Activated naive CD4-positive, alpha-beta T cell treated with anti-CD3 and anti-CD28 coated beads, Interleukin-2, amount 50 U/mL, for 24 hours (primary cell): Measurements from ENCODE around the gene KCNJ6.
A peak's percentile ranks its signal among the peaks of the same experiment; 100 is the strongest.

Experiments
- H3K27ac Mint-ChIP-seq: one replicate; pipeline ENCODE4 v1.8.0; 2021; ENCODE audit warnings: mild to moderate bottlenecking, mixed read lengths
- H3K27me3 Mint-ChIP-seq: one replicate; pipeline ENCODE4 v1.8.0; 2021; ENCODE audit warnings: mixed read lengths
- H3K36me3 Mint-ChIP-seq: one replicate; pipeline ENCODE4 v1.8.0; 2021; ENCODE audit warnings: mixed read lengths
- H3K4me1 Mint-ChIP-seq: one replicate; pipeline ENCODE4 v1.8.0; 2021; ENCODE audit warnings: mixed read lengths
- H3K4me3 Mint-ChIP-seq: one replicate; pipeline ENCODE4 v1.8.0; 2021; ENCODE audit warnings: mild to moderate bottlenecking, mixed read lengths
- H3K9me3 Mint-ChIP-seq: one replicate; pipeline ENCODE4 v1.8.0; 2021; ENCODE audit warnings: mixed read lengths

KCNJ6 gene

GRCh38 chr21:37915941-37916309, 332 bp downstream of the KCNJ6 start:
- Mint-ChIP-seq H3K36me3 (no peaks in the 10 kb centered on the region), H3K4me1 (peaks cover 4% of the 10 kb centered on the region), H3K4me3 (no peak overlapping the region), H3K9me3 (no peaks in the 10 kb centered on the region), H3K27ac (no peak overlapping the region), H3K27me3 (peaks cover 46% of the 10 kb centered on the region)

DNA sequence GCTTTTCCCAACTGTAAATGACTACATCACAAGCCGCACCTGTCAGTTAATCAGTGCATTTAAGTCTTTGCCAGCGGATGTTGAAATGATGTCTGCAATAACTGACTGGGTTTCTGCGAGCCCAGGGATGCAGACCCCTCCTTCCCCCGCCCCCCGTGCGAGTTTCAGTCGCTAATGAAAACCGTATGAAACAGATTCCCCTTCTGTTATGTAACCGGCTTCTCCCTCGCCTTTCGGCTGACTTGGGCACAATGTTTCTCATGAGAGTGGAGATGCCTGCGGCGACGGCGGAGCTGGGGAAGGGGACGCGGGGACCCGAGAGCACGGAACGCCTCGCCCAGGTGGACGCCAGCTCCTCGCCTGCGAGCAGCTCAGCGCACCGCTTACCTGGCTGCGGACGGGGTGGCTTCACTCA, 753 bp downstream of the KCNJ6 start:
- Mint-ChIP-seq H3K4me1 (peaks cover 4% of the 10 kb centered on the region), H3K27ac (no peak overlapping the region), H3K27me3 (peaks cover 45% of the 10 kb centered on the region), H3K36me3 (no peaks in the 10 kb centered on the region), H3K9me3 (no peaks in the 10 kb centered on the region), H3K4me3 (no peak overlapping the region)

DNA sequence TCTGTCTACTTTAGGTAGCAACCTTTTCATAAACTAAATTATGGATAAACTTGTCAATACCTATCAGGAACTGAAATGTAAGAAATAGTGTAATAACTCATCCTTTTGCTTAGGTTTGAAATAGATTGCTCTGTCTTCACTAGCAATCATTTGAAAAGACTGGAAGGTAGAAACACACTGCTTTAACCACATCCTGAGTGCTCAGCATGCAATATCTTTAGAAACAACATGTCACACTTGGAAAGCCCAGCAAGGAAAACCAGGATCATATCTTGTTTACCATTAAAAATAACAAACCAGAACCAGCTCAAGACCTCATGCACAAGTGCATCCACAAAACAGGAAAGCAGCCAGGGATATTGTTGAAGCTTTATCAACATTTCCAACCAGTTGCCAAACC, 3.6 kb downstream of the KCNJ6 start:
- peaks cover 4% of the 10 kb centered on the region for H3K4me1 Mint-ChIP-seq
- no peak overlapping the region for H3K4me3 Mint-ChIP-seq
- no peaks in the 10 kb centered on the region for H3K9me3 Mint-ChIP-seq
- H3K27me3 Mint-ChIP-seq, result peaks cover 40% of the 10 kb centered on the region
- H3K27ac Mint-ChIP-seq, result no peak overlapping the region
- H3K36me3 Mint-ChIP-seq, result no peaks in the 10 kb centered on the region

DNA sequence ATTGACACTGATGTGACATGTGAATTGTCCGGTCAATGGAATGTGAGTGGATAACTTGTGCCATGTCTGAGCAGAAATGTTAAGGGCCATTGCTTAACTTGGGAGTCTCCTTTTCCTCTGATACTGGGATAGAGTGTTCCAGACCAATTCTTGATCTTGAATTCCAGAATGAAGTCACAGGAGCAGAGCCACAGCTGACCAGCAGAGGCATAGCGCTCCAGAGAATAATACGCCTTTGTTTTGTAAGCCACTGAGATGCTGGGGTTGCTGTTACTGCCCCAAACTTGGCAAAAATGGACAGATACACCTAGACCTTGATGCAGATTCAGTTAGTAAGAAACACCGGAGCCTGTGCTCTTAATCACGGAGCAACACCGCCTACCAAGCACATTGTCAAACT, 6.3 kb downstream of the KCNJ6 start:
- H3K4me3 Mint-ChIP-seq, result no peak overlapping the region
- peaks cover 30% of the 10 kb centered on the region for H3K27me3 Mint-ChIP-seq

GRCh38 chr21:37908691-37909090, 7.6 kb downstream of the KCNJ6 start:
- no peak overlapping the region for H3K27ac Mint-ChIP-seq
- H3K27me3 Mint-ChIP-seq, result peaks cover 24% of the 10 kb centered on the region
- no peak overlapping the region for H3K4me3 Mint-ChIP-seq
- H3K4me1 Mint-ChIP-seq, result no peaks in the 10 kb centered on the region
- no peaks in the 10 kb centered on the region for H3K36me3 Mint-ChIP-seq
- H3K9me3 Mint-ChIP-seq, result no peaks in the 10 kb centered on the region

More for the DNA sequence above, 6.3 kb downstream of the KCNJ6 start:
- Mint-ChIP-seq H3K9me3 (no peaks in the 10 kb centered on the region), H3K36me3 (no peaks in the 10 kb centered on the region), H3K4me1 (no peaks in the 10 kb centered on the region), H3K27ac (no peak overlapping the region)

DNA sequence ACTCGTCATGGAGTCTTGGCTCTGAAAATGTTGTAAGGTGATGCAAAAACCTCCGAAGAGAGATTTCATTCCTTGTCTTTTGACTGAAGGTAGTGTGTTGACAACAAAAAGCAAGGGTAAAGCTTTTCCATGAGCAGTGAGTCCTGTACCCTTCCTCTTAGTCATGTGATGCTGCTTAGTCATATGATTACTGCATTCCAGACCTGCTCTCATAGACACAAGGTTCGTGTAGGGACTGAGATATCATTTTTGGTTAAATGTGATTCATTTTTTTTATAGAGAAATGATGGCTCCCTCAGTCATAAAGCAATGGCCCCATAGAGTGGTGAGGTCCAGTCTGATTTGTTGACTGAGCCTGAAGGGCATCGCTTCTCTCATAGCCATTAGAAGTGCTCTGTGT, 9.2 kb downstream of the KCNJ6 start:
- peaks cover 19% of the 10 kb centered on the region for H3K27me3 Mint-ChIP-seq
- H3K36me3 Mint-ChIP-seq, result no peaks in the 10 kb centered on the region
- H3K27ac Mint-ChIP-seq, result no peak overlapping the region
- no peak overlapping the region for H3K4me3 Mint-ChIP-seq
- H3K9me3 Mint-ChIP-seq, result no peaks in the 10 kb centered on the region
- no peaks in the 10 kb centered on the region for H3K4me1 Mint-ChIP-seq

DNA sequence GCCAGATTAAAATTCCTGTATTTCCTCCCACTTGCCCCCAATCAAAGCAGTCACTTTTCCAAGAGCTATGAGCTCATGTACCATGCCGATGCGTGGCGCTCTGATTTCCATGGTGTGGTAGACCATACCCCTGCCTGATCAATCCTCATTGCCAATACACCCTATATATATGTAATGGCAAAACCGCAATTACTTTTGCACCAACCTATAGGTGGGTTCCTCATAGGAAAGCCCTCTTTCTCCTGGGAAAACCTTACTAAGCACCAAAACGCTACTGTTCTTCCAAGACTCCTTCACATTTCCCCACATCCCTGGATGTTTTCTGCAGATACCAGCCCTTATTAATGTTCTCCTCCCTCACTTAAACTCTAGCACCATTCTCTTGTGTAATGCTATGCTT, 11.0 kb downstream of the KCNJ6 start:
- Mint-ChIP-seq H3K4me1 (no peaks in the 10 kb centered on the region), H3K27ac (no peak overlapping the region)

GRCh38 chr21:37904856-37905255, 11.4 kb downstream of the KCNJ6 start:
- Mint-ChIP-seq H3K27ac (no peak overlapping the region), H3K36me3 (no peaks in the 10 kb centered on the region), H3K4me1 (no peaks in the 10 kb centered on the region), H3K9me3 (no peaks in the 10 kb centered on the region), H3K4me3 (no peak overlapping the region), H3K27me3 (peaks cover 11% of the 10 kb centered on the region)

More for the DNA sequence above, 11.0 kb downstream of the KCNJ6 start:
- H3K4me3 Mint-ChIP-seq, result no peak overlapping the region
- no peaks in the 10 kb centered on the region for H3K9me3 Mint-ChIP-seq
- H3K36me3 Mint-ChIP-seq, result no peaks in the 10 kb centered on the region
- H3K27me3 Mint-ChIP-seq, result peaks cover 15% of the 10 kb centered on the region

- Mint-ChIP-seq H3K27me3 (peaks cover 8% of the 10 kb centered on the region), H3K36me3 (no peaks in the 10 kb centered on the region), H3K4me1 (no peaks in the 10 kb centered on the region), H3K27ac (no peak overlapping the region), H3K4me3 (no peak overlapping the region), H3K9me3 (no peaks in the 10 kb centered on the region)
These were observed 12.9 kb downstream of the KCNJ6 start for GRCh38 chr21:37903396-37903795.

DNA sequence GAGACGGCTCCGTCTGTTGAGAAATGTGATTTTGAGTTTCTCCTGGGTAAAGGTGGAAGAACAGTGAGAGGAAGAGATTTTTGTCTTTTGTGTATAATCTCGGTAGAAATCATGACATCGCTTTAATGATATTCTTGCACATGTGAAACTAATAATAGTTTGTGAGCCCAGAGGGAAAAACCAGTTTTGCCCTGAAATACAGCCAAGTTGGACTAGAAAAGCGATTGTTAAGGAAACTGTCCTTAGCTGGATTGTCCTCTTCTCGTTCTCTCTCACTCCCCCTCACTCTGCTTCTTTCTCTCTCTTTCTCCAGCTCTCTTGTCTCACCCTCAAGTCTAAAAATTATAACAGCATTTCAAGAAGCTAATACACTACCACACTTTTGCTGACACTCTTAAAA, 17.1 kb downstream of the KCNJ6 start:
- Mint-ChIP-seq H3K9me3 (no peaks in the 10 kb centered on the region), H3K27me3 (peaks cover 4% of the 10 kb centered on the region), H3K4me1 (no peaks in the 10 kb centered on the region), H3K27ac (no peak overlapping the region), H3K36me3 (no peaks in the 10 kb centered on the region), H3K4me3 (no peak overlapping the region)

- Mint-ChIP-seq H3K4me3 (no peak overlapping the region), H3K9me3 (no peaks in the 10 kb centered on the region), H3K4me1 (no peaks in the 10 kb centered on the region), H3K27me3 (peaks cover 8% of the 10 kb centered on the region), H3K27ac (no peak overlapping the region), H3K36me3 (no peaks in the 10 kb centered on the region)
These were observed 19.5 kb downstream of the KCNJ6 start for GRCh38 chr21:37896788-37897187.

DNA sequence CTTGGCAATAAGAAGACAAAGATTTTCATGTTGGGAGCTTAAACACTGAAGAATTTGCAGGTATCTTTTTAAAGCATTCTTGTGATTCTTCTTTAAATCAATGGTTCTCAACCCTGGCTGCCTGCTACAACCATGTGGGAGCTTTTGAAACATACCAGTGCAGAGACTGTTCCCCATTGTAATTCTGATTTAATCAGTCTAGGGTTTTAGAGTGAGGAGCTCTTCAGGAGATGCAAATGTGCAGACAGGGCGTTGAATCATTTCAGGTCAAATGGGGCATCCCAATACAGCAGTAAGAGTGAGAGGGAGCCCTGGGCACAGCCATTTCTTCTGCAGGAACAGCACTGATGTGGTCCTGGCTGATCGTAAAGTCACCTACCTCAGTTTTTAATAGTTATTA, 24.3 kb downstream of the KCNJ6 start:
- no peak overlapping the region for H3K27ac Mint-ChIP-seq
- no peaks in the 10 kb centered on the region for H3K36me3 Mint-ChIP-seq
- peaks cover 8% of the 10 kb centered on the region for H3K27me3 Mint-ChIP-seq
- H3K4me3 Mint-ChIP-seq, result no peak overlapping the region
- H3K9me3 Mint-ChIP-seq, result no peaks in the 10 kb centered on the region
- H3K4me1 Mint-ChIP-seq, result no peaks in the 10 kb centered on the region

DNA sequence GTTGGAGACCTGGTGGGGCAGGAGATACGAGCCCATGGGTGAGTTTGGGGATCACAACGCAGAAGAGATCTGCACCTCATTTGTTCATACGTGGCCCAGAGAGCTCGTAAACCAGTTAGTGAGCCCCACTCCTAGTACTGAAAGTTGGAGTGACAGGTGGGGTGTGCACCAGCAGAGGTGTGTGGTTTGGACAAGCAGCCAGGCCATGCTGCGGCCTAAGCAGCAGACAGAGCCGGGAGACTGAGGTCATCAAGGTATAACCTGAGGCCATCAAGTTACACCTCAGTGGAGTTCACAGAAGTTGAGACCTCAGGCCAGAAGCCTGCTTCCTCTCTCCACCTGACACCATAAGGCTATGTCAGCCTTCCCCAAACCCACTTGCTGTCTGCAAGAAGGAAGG, 27.6 kb downstream of the KCNJ6 start:
- H3K4me3 Mint-ChIP-seq, result no peak overlapping the region
- peaks cover 6% of the 10 kb centered on the region for H3K27me3 Mint-ChIP-seq
- no peak overlapping the region for H3K27ac Mint-ChIP-seq
- no peaks in the 10 kb centered on the region for H3K4me1 Mint-ChIP-seq
- H3K36me3 Mint-ChIP-seq, result no peaks in the 10 kb centered on the region
- no peaks in the 10 kb centered on the region for H3K9me3 Mint-ChIP-seq

DNA sequence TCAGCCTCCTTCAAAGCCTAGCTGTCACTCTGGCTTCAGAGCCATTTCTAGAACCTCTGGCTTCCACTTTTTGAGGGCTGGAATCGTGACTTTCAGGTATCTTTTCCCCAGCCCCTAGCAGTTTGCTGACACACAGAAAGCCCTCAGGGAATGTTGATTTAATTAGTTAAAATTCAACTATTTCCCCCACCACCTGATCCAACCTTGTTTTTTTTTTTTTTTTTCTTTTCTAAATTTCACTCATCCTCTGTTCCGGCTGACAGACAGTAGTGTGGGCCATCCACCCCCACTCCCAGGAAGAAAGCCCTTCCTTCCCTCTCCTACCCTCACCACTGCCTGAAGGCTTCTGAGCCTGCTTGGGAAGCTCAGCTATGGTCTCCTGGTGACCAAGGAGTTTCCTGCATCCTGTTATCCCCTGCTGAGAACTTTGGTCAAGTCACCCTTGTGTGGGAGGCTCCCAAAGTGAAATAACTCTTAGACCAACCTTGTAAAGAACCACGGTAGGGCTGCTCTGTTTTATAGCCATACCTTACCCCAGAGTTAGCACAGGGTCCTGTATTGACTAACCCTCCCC, 29.4 kb downstream of the KCNJ6 start:
- H3K27me3 Mint-ChIP-seq, result peaks cover 5% of the 10 kb centered on the region
- no peak overlapping the region for H3K4me3 Mint-ChIP-seq
- H3K27ac Mint-ChIP-seq, result peak overlapping the region; percentile 10
- no peaks in the 10 kb centered on the region for H3K4me1 Mint-ChIP-seq
- H3K36me3 Mint-ChIP-seq, result no peaks in the 10 kb centered on the region
- H3K9me3 Mint-ChIP-seq, result no peaks in the 10 kb centered on the region

DNA sequence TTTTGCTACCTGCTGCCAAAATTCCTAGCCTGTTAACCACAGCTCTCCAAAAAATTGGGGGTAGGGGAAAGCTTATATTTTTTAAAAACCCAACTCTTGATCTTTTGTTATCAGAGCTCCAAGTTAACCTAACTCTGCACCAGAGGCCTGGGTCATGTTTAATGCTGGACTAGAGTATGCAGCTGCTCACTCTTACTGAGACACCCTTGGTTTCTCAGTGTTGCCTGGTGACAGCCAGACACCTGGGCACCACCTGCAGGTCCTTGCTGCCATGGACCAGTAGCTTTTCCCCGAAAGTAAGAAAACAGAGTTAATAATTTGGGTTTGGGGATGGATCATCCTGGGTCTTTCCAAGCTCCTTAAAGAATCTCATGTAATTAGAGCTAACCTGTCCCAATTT, 30.1 kb downstream of the KCNJ6 start:
- Mint-ChIP-seq H3K4me3 (no peak overlapping the region), H3K27me3 (peaks cover 5% of the 10 kb centered on the region), H3K36me3 (no peaks in the 10 kb centered on the region), H3K4me1 (no peaks in the 10 kb centered on the region), H3K27ac (no peak overlapping the region), H3K9me3 (no peaks in the 10 kb centered on the region)

DNA sequence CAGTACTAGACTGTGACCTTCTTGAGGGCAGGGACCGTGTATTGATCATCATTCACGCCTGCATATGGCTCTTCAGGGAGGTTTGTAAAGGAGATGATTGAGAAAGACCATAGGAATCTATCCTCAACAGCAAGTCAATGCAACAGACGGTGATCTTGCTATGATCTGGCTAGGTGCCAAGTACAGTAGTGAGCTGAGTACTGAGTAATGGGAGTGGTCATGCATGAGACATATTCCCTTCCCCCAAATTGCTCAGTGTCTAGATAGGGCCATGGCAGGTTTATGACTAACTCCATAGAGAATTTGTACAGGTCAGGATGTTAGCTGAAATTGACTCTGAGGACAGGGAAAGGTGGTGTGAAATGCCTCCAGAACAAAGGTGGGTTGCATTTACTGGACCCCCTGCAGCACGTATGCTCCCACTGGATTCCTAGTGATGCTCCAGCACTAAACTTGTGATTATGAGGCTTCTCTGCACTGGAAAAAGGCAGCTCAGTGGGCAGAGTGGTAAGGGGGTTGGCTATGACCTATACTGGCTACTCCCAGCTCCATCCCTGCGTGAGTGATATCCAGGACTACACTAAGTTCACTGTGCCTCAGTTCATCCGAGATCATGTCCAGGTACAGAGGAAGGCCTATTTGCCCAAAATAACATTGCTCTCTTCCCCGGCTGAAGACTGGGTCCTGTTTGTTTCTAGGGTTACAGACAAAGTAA, 37.2 kb downstream of the KCNJ6 start:
- peaks cover 4% of the 10 kb centered on the region for H3K27me3 Mint-ChIP-seq
- no peak overlapping the region for H3K4me3 Mint-ChIP-seq
- H3K36me3 Mint-ChIP-seq, result no peaks in the 10 kb centered on the region
- no peaks in the 10 kb centered on the region for H3K4me1 Mint-ChIP-seq
- no peak overlapping the region for H3K27ac Mint-ChIP-seq
- H3K9me3 Mint-ChIP-seq, result no peaks in the 10 kb centered on the region
